Measurements from ENCODE around the gene FGF19.

- TF ChIP-seq, protein P1, sequence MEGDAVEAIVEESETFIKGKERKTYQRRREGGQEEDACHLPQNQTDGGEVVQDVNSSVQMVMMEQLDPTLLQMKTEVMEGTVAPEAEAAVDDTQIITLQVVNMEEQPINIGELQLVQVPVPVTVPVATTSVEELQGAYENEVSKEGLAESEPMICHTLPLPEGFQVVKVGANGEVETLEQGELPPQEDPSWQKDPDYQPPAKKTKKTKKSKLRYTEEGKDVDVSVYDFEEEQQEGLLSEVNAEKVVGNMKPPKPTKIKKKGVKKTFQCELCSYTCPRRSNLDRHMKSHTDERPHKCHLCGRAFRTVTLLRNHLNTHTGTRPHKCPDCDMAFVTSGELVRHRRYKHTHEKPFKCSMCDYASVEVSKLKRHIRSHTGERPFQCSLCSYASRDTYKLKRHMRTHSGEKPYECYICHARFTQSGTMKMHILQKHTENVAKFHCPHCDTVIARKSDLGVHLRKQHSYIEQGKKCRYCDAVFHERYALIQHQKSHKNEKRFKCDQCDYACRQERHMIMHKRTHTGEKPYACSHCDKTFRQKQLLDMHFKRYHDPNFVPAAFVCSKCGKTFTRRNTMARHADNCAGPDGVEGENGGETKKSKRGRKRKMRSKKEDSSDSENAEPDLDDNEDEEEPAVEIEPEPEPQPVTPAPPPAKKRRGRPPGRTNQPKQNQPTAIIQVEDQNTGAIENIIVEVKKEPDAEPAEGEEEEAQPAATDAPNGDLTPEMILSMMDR (IDR thresholded peaks at IDR 0.05; ENCODE audit: low read length), result no peak
- TF ChIP-seq EZH2 (IDR thresholded peaks at IDR 0.05; ENCODE audit: borderline replicate concordance, low read length), result no peak
These were observed 20.0 kb downstream of the FGF19 start for GRCh38 chr11:69683764-69684333.
